LNCaP clone FGC (cell line): Measurements from ENCODE around the gene DIS3L2.

Experiments
- DNase-seq: peaks from one replicate; pipeline ENCODE4 v3.0.0-alpha.2; 2011; ENCODE audit warnings: low read depth
- H3K4me3 ChIP-seq: 2 replicates; pipeline ENCODE4 v1.5.1; 2011; ENCODE audit warnings: mild to moderate bottlenecking, low read depth, low read length, control low read depth
- CTCF ChIP-seq: IDR thresholded peaks from 2 replicates; pipeline ENCODE4 v1.5.1; 2012; ENCODE audit warnings: mild to moderate bottlenecking; ENCODE audit not compliant: control insufficient read depth, insufficient read depth; ENCODE audit errors: extremely low read depth

DIS3L2 gene

GRCh38 chr2:231991664-231992063 is 30.2 kb downstream of the DIS3L2 start:
- peak; percentile 18 for DNase-seq
- no peak for TF ChIP-seq CTCF
- no peak overlapping the region for H3K4me3 ChIP-seq

GRCh38 chr2:231992888-231993287 is 31.4 kb downstream of the DIS3L2 start:
- no peak overlapping the region for H3K4me3 ChIP-seq
- no peak for TF ChIP-seq CTCF
- DNase-seq, result no peak

GRCh38 chr2:231996797-231997540 is 35.5 kb downstream of the DIS3L2 start:
- no peak for DNase-seq
- no peak overlapping the region for H3K4me3 ChIP-seq
- TF ChIP-seq CTCF, result no peak

GRCh38 chr2:231998046-231998445 is 36.5 kb downstream of the DIS3L2 start:
- no peak overlapping the region for H3K4me3 ChIP-seq
- DNase-seq, result no peak
- TF ChIP-seq CTCF, result no peak

- no peak for TF ChIP-seq CTCF
- DNase-seq, result no peak
- no peak overlapping the region for H3K4me3 ChIP-seq
Measured at GRCh38 chr2:232000439-232000838, 38.9 kb downstream of the DIS3L2 start.

- no peak overlapping the region for H3K4me3 ChIP-seq
- TF ChIP-seq CTCF, result no peak
- DNase-seq, result no peak
Measured at GRCh38 chr2:232001073-232001472, 39.6 kb downstream of the DIS3L2 start.

GRCh38 chr2:232006253-232006652 is 44.7 kb downstream of the DIS3L2 start:
- TF ChIP-seq CTCF, result no peak
- DNase-seq, result no peak
- H3K4me3 ChIP-seq, result no peak overlapping the region
